GM21360 (cell line): Measurements from ENCODE around the gene CHPF2.

Source experiments
- ATAC-seq: cut with Tn5 transposase; IDR thresholded peaks from one replicate; pipeline ENCODE4 v1.9.1; 2021; ENCODE audit warnings: mild to moderate bottlenecking, moderate library complexity; ENCODE audit not compliant: unreplicated experiment

Gene CHPF2

GRCh38 chr7:151245360-151246101 lies 13.2 kb downstream of the CHPF2 start:
- ATAC-seq = no peak

GRCh38 chr7:151246102-151246850 lies 14.0 kb downstream of the CHPF2 start:
- no peak for ATAC-seq

GRCh38 chr7:151246851-151247580 lies 14.7 kb downstream of the CHPF2 start:
- no peak for ATAC-seq

GRCh38 chr7:151247611-151248345 lies 15.5 kb downstream of the CHPF2 start:
- no peak for ATAC-seq

- ATAC-seq = no peak
Observed at GRCh38 chr7:151248346-151249033, 16.2 kb downstream of the CHPF2 start, which contains the start of gene SMARCD3. TSS of gene SMARCD3 (minus strand) at chr7:151248694. CDS start at chr7:151248562, 132 bp downstream.

DNA sequence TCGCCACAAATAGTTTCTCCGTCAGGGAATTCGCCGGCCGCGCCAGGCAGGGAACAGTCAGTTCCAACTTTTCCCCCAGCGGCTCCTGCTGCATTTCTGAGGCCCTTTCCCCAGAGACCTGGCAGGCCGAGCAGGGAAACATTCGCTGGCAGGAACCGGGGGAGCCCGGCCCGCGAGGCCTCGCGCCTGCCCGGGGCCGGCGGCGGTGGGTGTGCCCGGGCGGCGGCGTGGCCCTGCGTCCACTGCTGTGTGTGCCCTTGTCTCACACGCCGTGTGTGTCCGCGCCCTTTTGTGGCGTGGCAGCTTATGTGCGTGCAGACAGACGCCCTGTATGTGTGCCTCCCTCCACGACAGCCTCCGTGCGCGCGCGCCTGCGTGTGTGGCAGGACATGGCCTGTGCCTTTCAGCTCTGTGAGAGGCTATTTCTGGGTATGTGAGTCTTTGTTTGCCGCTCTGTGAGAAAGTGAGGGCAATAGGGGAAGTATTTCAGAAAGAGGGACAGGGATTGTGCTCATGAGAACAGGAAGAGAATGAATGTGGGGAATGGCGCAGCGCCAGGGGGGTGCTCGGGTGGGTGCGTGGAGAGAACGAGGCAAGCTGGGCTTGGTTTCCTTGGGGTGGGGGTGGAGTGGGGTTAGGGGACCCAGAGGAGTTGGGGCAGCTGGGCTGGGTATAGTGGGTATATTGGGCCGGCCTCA lies 16.9 kb downstream of the CHPF2 start:
- no peak for ATAC-seq

DNA sequence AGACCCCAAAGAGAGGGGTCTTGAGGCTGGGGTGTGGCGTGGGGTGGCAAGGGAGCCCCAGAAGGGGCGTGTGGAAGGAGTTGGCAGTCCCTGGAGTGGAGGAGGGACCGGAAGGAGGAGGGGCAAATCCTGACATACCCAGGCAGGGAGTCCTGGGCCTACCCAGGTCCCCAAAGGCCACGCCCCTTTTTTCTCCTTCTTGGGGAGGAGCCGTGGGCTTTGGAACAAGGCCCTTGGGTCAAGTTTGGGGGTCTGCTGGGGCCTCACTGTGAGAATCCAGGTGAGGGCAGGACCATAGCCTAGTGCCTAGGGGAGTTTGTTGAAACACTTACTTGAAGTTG lies 17.4 kb downstream of the CHPF2 start:
- ATAC-seq = no peak

DNA sequence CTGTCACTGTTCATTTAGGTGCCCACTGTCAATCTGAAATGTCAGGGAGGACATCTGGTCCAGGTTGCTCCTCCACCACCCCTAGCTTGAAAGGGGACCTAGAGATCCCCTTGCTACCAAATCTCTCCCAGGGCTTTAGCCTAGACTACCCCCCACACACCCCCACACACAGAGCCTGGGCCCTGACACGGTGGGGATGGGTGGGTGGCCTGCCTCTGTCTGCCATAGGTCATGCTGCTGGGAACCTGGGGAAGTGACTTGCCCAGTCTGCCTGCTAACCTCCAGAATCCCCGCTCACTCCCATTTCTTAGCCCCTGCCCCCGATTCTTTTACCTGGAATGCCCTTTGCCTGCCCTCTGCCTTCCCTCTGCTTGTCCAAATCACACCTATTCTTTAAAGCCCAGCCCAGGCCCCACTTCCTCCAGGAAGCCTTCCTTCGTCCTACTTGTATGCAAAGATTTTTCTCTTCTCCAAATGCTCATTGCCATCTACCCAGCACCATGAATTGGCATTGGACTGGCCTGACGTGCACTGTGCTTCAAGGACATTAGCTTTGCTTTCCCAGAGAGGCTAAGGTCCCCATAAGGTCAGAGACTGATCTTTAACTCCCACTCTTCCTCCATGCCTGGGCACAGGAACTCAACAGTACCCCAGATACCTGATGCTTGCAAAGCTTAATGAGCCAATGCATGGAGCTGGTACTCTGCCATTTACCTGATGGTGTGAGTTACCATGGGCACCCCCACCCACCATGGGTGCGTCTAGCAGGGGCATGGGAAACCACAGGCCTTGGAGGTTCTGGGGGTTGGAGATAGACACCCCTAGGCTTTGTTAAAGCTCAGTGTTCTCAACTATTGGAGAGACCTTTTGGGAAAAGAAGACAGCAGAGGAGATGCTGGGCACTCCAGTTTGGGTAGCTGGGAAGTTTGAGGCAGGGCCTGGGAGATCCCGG lies 18.2 kb downstream of the CHPF2 start:
- ATAC-seq = no peak

GRCh38 chr7:151251328-151251688 lies 19.0 kb downstream of the CHPF2 start:
- no peak for ATAC-seq

DNA sequence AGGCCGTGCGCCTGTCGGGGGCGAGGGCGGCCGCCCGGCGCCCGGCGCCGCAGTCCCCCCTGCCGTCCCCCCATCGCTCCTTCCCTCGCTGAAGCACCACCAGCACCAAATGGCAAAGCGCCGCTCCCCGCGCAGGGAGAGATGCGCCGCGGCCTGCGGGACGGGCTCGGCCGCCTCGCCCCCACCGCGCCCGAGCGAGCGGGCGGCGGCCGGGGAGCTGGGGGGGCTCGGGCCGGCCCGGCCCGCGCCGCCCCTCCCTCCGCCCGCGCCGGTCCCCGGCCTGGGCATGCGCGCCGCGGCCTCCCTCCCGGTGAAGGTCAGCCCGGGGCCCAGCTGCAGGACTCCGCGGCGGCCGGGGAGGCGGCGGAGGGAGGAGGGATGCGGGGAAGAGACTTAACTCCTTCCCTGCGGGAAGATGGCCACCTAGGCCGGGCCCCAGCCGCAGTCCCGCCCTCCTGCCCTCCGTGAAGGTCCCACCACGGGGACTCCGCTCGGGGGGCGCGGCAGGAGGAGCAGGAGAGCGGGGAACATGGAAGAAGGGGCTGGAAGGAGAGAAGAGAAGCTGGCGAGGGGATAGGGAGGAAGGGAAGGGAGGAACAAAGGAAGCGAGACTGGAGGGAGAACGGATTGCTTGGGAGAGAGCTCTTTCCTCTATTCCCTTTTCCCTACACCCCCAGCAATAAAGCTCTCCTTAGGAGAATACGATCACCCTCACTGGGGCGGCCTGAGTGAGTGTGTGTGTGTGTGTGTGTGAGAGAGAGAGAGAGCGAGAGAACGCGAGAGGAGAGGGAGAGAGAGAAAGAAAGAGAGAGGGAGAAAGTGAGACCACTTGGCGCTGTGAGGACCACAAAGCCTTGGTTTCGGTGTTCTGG lies 19.6 kb downstream of the CHPF2 start:
- ATAC-seq = no peak

GRCh38 chr7:151252561-151252835 lies 20.2 kb downstream of the CHPF2 start:
- no peak for ATAC-seq

DNA sequence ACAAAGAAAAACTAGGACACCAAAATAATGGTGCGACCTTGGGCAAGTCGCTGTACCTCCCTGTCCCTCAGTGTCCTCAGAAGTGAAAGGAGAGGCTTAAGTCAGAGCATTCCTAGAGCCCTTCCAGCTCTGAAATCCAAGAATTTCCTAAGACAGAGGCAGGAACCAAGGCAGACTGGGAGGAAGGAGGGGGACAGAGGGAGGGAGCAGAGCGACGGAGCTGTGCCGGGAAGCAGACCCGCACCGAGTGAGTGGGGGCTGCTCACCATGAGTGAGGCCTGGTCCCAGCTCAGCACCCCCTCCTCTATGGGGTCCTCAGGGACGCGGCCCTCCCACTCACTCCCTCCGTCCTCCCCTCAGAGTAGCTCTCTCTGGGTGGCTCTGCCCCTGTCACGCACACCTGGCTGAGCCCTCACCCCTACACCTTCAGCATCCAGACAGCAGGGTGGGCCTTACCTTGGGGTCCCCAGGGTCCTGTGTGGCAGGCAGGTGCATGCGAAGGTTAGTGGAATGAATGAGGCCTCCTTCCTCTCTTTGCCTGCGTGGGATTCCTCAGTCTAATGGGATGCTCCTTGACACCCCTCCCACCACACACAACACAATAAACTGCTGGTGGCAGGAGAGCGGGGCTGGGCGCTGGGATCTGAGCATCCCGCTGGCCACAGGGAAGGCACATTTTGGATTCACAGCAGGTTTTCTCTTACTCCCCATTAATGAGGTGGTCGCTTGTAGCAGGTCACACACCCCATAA lies 20.9 kb downstream of the CHPF2 start:
- no peak for ATAC-seq

DNA sequence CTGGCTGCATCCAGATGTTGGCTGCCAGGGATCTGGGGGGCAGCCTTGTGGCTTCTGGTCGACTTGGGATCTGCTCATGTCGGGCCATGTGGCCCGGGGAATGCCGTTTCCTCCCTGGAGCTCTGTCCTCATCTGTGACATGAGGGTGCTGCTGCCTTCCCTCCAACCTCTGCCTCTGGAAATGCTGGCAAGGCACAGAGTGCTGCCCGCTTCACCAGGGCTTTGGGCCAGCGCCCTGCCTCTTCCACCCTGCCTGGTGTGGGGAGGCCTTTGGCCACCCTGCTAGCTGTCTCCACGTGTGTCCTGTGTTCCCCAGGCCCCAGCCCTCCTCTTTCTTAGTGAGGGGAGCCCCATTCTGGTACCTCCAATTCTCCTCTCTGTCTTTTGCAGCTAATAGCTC lies 22.0 kb downstream of the CHPF2 start:
- no peak for ATAC-seq

DNA sequence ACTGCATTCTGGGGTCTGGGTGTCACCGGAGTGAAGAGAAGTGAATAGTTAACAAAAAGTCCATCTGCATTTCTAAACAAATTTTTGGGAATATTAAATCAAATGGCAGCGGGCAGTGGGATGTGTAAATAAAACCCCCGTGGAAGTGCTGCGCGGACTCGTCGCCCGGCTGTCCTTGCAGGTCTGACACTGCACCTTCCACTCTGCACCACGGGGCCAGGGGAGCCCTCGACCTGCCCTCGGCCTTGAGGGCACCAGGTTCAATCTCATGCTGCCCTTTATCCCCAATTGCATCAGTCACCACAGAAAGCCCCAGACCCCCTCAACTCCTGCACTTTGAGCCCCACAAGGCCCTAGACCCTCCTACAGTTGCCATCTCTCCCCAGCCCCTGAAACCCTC lies 22.6 kb downstream of the CHPF2 start:
- no peak for ATAC-seq

DNA sequence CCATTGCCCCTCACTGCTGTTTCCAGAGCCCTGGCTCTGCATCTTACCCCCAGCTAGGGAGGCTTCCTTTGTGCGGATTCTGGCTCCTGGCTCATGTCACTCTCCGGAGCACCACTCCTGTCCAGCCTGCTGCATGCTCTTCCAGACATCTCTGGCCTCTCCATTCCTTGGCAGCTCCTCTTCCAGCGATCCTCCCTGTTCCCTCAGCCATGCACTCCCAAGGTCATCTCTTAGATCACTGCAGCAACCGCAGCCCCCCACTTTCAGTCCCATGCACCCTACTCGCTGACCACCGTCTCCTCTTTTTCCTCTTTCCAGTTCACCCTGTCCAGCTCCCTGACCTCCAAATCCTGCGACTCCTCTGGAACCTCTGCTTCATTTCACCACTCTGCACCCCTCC lies 23.1 kb downstream of the CHPF2 start:
- ATAC-seq = no peak

- no peak for ATAC-seq
Observed at GRCh38 chr7:151256410-151257045, 24.2 kb downstream of the CHPF2 start.

GRCh38 chr7:151257990-151258389 lies 25.7 kb downstream of the CHPF2 start:
- ATAC-seq = no peak
